Activated CD8-positive, alpha-beta T cell treated with anti-CD3 and anti-CD28 coated beads for 36 hours (primary cell): ENCODE results near the gene CEMP1. TPM values are rescaled to one million over a fixed set of nuclear protein-coding genes. Genes with fewer than 3 reads are reported as not detected.
"Not testable (repeated sequence)": the region's sequence is repeated elsewhere in the genome, so short reads cannot be mapped to it uniquely, and the experiment has no call there.

Experiments used
- ATAC-seq: fragments of 200-7000 bp; cut with Tn5 transposase; one replicate; pipeline ENCODE4 v1.10.0; 2021; ENCODE audit warnings: mild to moderate bottlenecking, moderate library complexity
- CTCF ChIA-PET: fragments of 350-600 bp; sonication (Branson Sonifier 250); formaldehyde crosslinking; loops from one replicate; lab custom pipeline; 2021; ENCODE audit warnings: antibody characterized with exemption; lab: Charles Lee
- POLR2A ChIA-PET: fragments of 350-600 bp; sonication (Branson Sonifier 250); formaldehyde crosslinking; loops from one replicate; lab custom pipeline; 2021; ENCODE audit warnings: antibody characterized with exemption; lab: Charles Lee
- DNase-seq: peaks from one replicate; pipeline ENCODE4 v3.0.0-alpha.2; 2020
- H3K27ac Mint-ChIP-seq: one replicate; pipeline ENCODE4 v1.8.0; 2021; ENCODE audit warnings: mild to moderate bottlenecking, mixed read lengths
- H3K27me3 Mint-ChIP-seq: one replicate; pipeline ENCODE4 v1.8.0; 2021; ENCODE audit warnings: mixed read lengths
- H3K36me3 Mint-ChIP-seq: one replicate; pipeline ENCODE4 v1.8.0; 2021; ENCODE audit warnings: low read depth, mixed read lengths
- H3K4me1 Mint-ChIP-seq: one replicate; pipeline ENCODE4 v1.8.0; 2021; ENCODE audit warnings: low read depth, mixed read lengths
- H3K4me3 Mint-ChIP-seq: one replicate; pipeline ENCODE4 v1.8.0; 2021; ENCODE audit warnings: mild to moderate bottlenecking, moderate library complexity, mixed read lengths
- H3K9me3 Mint-ChIP-seq: one replicate; pipeline ENCODE4 v1.8.0; 2021; ENCODE audit warnings: mixed read lengths
- CTCF ChIP-seq: fragments of 200-600 bp; IDR thresholded peaks from one replicate; pipeline ENCODE4 v1.8.0; 2022; ENCODE audit warnings: antibody characterized with exemption, mild to moderate bottlenecking
- intact Hi-C: fragments of 100-400 bp; cut with micrococcal nuclease; formaldehyde crosslinking; loops from one replicate; pipeline ENCODE4 v1.10.0; 2022
- total RNA-seq, 2 experiments: library from RNA; stranded (reverse); gene quantifications; one replicate each; pipeline ENCODE4 v1.2.3, GENCODE V29; 2021

CEMP1 gene
- total RNA-seq, 2 experiments from 2014 or later, result not detected

GRCh38 chr16:2539845-2540458 is 8.7 kb upstream of the CEMP1 start:
- not testable (repeated sequence) for H3K27ac Mint-ChIP-seq

GRCh38 chr16:2539192-2539844 is 8.1 kb upstream of the CEMP1 start:
- DNase-seq, CTCF ChIA-PET, ATAC-seq, POLR2A ChIA-PET, H3K27me3 Mint-ChIP-seq, H3K36me3 Mint-ChIP-seq, H3K27ac Mint-ChIP-seq, H3K9me3 Mint-ChIP-seq: not testable (repeated sequence)
- peaks cover 36% of the 10 kb centered on the region for H3K4me1 Mint-ChIP-seq
- H3K4me3 Mint-ChIP-seq, result peak overlapping the region; percentile 75
- intact Hi-C loops, result loop anchor here (10.0 kb wide), 1 partner anchor 45 kb away; no protein-coding TSS in a partner anchor

More at GRCh38 chr16:2539845-2540458, 8.7 kb upstream of the CEMP1 start:
- CTCF ChIA-PET, H3K27me3 Mint-ChIP-seq, POLR2A ChIA-PET, ATAC-seq, H3K9me3 Mint-ChIP-seq, H3K36me3 Mint-ChIP-seq: not testable (repeated sequence)
- peak; percentile 33 for TF ChIP-seq CTCF
- intact Hi-C loops, result loop anchor here (10.0 kb wide), 1 partner anchor 45 kb away; no protein-coding TSS in a partner anchor
- H3K4me3 Mint-ChIP-seq, result peak overlapping the region; percentile 75
- peaks cover 36% of the 10 kb centered on the region for H3K4me1 Mint-ChIP-seq
- peak; percentile 56 for DNase-seq

GRCh38 chr16:2537451-2538379 is 6.5 kb upstream of the CEMP1 start, which contains the start of gene PDPK1:
PDPK1 (plus strand) TSS chr16:2538021; CDS start chr16:2538113, 92 bp downstream.
- CTCF ChIA-PET, result no interaction called here
- Mint-ChIP-seq H3K9me3 (no peaks in the 10 kb centered on the region), H3K27me3 (no peaks in the 10 kb centered on the region), H3K4me1 (peaks cover 39% of the 10 kb centered on the region), H3K4me3 (peak within 1 kb of the TSS; percentile 82), H3K36me3 (peaks cover 6% of the 10 kb centered on the region), H3K27ac (peak within 1 kb of the TSS; percentile 90)
- intact Hi-C loops, result loop anchor here (10.0 kb wide), 1 partner anchor 47 kb away; no protein-coding TSS in a partner anchor
- ATAC-seq (peak; percentile 93), DNase-seq (peak; percentile 95)
- POLR2A ChIA-PET, result interaction anchor here (2.1 to 2.6 kb wide), 2 partner anchors 17 to 24 kb away, joined by 8 to 11 read pairs; partner anchors contain the start of genes AMDHD2 and ATP6V0C
- no peak for TF ChIP-seq CTCF

DNA sequence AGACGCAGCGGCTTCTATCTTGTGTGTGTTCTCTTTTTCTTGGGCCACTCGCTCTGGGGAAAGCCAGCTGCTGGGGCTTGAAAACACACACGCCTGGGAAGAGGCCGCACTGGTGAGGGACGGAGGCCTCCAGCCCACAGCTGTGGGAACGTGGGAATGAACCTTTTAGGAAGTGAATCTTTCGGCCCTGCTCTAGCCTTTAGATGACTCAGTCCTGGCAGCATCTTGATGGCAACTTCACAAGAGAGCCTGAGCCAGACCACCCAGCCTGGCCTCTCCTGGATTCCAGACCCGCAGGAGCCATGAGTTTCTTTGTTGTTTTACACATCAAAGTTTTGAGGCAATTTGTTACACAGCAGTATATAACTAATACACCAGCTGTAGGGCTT is 4.4 kb upstream of the CEMP1 start:
- ChIA-PET CTCF (no interaction called here), POLR2A (interaction anchor here (0.6 to 2.6 kb wide), 3 partner anchors 15 to 310 kb away, joined by 4 to 11 read pairs (median 8); partner anchors contain the start of genes AMDHD2 and ATP6V0C)
- H3K27me3 Mint-ChIP-seq, result no peaks in the 10 kb centered on the region
- intact Hi-C loops, result loop anchor here (10.0 kb wide), 1 partner anchor 49 kb away; no protein-coding TSS in a partner anchor
- ATAC-seq, result no peak
- no peak for TF ChIP-seq CTCF
- H3K27ac Mint-ChIP-seq, result no peak overlapping the region
- H3K4me3 Mint-ChIP-seq, result no peak overlapping the region
- peaks cover 36% of the 10 kb centered on the region for H3K4me1 Mint-ChIP-seq
- H3K36me3 Mint-ChIP-seq, result peaks cover 6% of the 10 kb centered on the region
- no peak for DNase-seq
- no peaks in the 10 kb centered on the region for H3K9me3 Mint-ChIP-seq

DNA sequence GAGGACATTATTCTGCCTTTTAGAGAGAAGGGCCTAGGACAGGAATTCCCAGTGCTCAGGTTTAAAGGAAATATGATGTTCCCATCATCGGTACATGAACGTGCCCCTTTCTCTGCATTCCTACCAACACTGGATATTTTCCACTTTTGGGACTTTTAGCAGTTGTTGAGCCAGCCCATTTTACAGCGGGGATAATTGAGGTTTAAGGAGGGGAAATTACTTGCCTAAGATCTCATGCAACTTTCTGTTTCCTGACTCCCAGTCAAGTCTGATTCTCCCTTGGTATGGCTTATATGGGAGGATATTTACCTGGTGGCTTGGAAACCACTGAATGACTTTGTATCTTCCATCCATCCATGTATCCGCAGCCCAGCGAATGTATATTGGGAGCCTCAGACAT is 3.1 kb upstream of the CEMP1 start:
- H3K27ac Mint-ChIP-seq, H3K4me3 Mint-ChIP-seq, DNase-seq, ATAC-seq, H3K27me3 Mint-ChIP-seq, H3K9me3 Mint-ChIP-seq, CTCF ChIA-PET, H3K36me3 Mint-ChIP-seq: not testable (repeated sequence)
- intact Hi-C loops, result loop anchor here (10.0 kb wide), 1 partner anchor 50 kb away; no protein-coding TSS in a partner anchor
- H3K4me1 Mint-ChIP-seq, result peaks cover 23% of the 10 kb centered on the region
- POLR2A ChIA-PET, result interaction anchor here (1.0 kb wide), 1 partner anchor 277 kb away, joined by 3 read pairs; no protein-coding TSS in a partner anchor
